ENCODE measurements around the gene BICD1. TPM values are rescaled to one million over a fixed set of nuclear protein-coding genes. Genes with fewer than 3 reads are reported as not detected.

BICD1 gene
- total RNA-seq, 1 experiment from 2014 or later: 45.6 TPM

GRCh38 chr12:32284561-32284960 lies 177.9 kb downstream of the BICD1 start:
- H3K9me3 Mint-ChIP-seq (ENCODE audit: low read depth, unreplicated experiment): no peaks in the 10 kb centered on the region
- H3K4me1 Mint-ChIP-seq (ENCODE audit: low read depth, unreplicated experiment): no peaks in the 10 kb centered on the region
- intact Hi-C loops (cut with micrococcal nuclease; ENCODE audit: unreplicated experiment): no loop called here
- CTCF ChIA-PET: no interaction called here
- no peaks in the 10 kb centered on the region for H3K36me3 Mint-ChIP-seq (ENCODE audit: insufficient read depth, unreplicated experiment)
- no peak overlapping the region for H3K4me3 Mint-ChIP-seq (ENCODE audit: low read depth, unreplicated experiment)
- no peaks in the 10 kb centered on the region for H3K27me3 Mint-ChIP-seq (ENCODE audit: unreplicated experiment)
- no TSS peak for BruUV-seq (replicated peaks)
- TF ChIP-seq CTCF (IDR thresholded peaks at IDR 0.05; ENCODE audit: unreplicated experiment): no peak
- no peak for DNase-seq
- no peak overlapping the region for H3K27ac Mint-ChIP-seq (ENCODE audit: unreplicated experiment)

- Mint-ChIP-seq H3K4me1 (ENCODE audit: low read depth, unreplicated experiment) (peaks cover under 1% of the 10 kb centered on the region), H3K27me3 (ENCODE audit: unreplicated experiment) (no peaks in the 10 kb centered on the region), H3K9me3 (ENCODE audit: low read depth, unreplicated experiment) (no peaks in the 10 kb centered on the region), H3K36me3 (ENCODE audit: insufficient read depth, unreplicated experiment) (no peaks in the 10 kb centered on the region), H3K4me3 (ENCODE audit: low read depth, unreplicated experiment) (no peak overlapping the region), H3K27ac (ENCODE audit: unreplicated experiment) (no peak overlapping the region)
- no peak for TF ChIP-seq CTCF (IDR thresholded peaks at IDR 0.05; ENCODE audit: unreplicated experiment)
- CTCF ChIA-PET: no interaction called here
- BruUV-seq (replicated peaks): no TSS peak
- intact Hi-C loops (cut with micrococcal nuclease; ENCODE audit: unreplicated experiment): no loop called here
- DNase-seq: no peak
Observed at GRCh38 chr12:32285021-32285420, 178.4 kb downstream of the BICD1 start.

GRCh38 chr12:32285489-32285888 lies 178.8 kb downstream of the BICD1 start:
- TF ChIP-seq CTCF (IDR thresholded peaks at IDR 0.05; ENCODE audit: unreplicated experiment): no peak
- intact Hi-C loops (cut with micrococcal nuclease; ENCODE audit: unreplicated experiment): no loop called here
- CTCF ChIA-PET: no interaction called here
- H3K4me1 Mint-ChIP-seq (ENCODE audit: low read depth, unreplicated experiment): peaks cover 5% of the 10 kb centered on the region
- no peaks in the 10 kb centered on the region for H3K36me3 Mint-ChIP-seq (ENCODE audit: insufficient read depth, unreplicated experiment)
- no peak overlapping the region for H3K27ac Mint-ChIP-seq (ENCODE audit: unreplicated experiment)
- no peaks in the 10 kb centered on the region for H3K9me3 Mint-ChIP-seq (ENCODE audit: low read depth, unreplicated experiment)
- H3K4me3 Mint-ChIP-seq (ENCODE audit: low read depth, unreplicated experiment): no peak overlapping the region
- DNase-seq: no peak
- no peaks in the 10 kb centered on the region for H3K27me3 Mint-ChIP-seq (ENCODE audit: unreplicated experiment)
- no TSS peak for BruUV-seq (replicated peaks)

GRCh38 chr12:32290411-32290810 lies 183.8 kb downstream of the BICD1 start:
- no peaks in the 10 kb centered on the region for H3K9me3 Mint-ChIP-seq (ENCODE audit: low read depth, unreplicated experiment)
- no peak for DNase-seq
- no peak overlapping the region for H3K4me3 Mint-ChIP-seq (ENCODE audit: low read depth, unreplicated experiment)
- TF ChIP-seq CTCF (IDR thresholded peaks at IDR 0.05; ENCODE audit: unreplicated experiment): no peak
- no TSS peak for BruUV-seq (replicated peaks)
- intact Hi-C loops (cut with micrococcal nuclease; ENCODE audit: unreplicated experiment): loop anchor here (10.0 kb wide), 1 partner anchor 886 kb away; no protein-coding TSS in a partner anchor
- H3K36me3 Mint-ChIP-seq (ENCODE audit: insufficient read depth, unreplicated experiment): no peaks in the 10 kb centered on the region
- peaks cover 9% of the 10 kb centered on the region for H3K4me1 Mint-ChIP-seq (ENCODE audit: low read depth, unreplicated experiment)
- H3K27me3 Mint-ChIP-seq (ENCODE audit: unreplicated experiment): no peaks in the 10 kb centered on the region
- CTCF ChIA-PET: interaction anchor here (0.6 to 1.4 kb wide), 3 partner anchors 22 to 230 kb away, joined by 3 read pairs; no protein-coding TSS in a partner anchor
- peak overlapping the region; percentile 12 for H3K27ac Mint-ChIP-seq (ENCODE audit: unreplicated experiment)
